WTC11 (cell line): ENCODE results near the gene STRADA. TPM values are rescaled to one million over a fixed set of nuclear protein-coding genes. Genes with fewer than 3 reads are reported as not detected.
A peak's percentile ranks its signal among the peaks of the same experiment; 100 is the strongest.

Experiments used
- ATAC-seq: fragments of 200-7000 bp; cut with Tn5 transposase; 2 replicates; pipeline ENCODE4 v1.10.0; 2021; ENCODE audit warnings: mild to moderate bottlenecking, moderate library complexity
- CTCF ChIA-PET: fragments of 300-600 bp; sonication (Branson Sonifier 250); formaldehyde crosslinking; loops from one replicate; lab custom pipeline; 2021; ENCODE audit warnings: antibody characterized with exemption; lab: Charles Lee
- POLR2A ChIA-PET: fragments of 350-600 bp; sonication (Branson Sonifier 250); formaldehyde crosslinking; loops from one replicate; lab custom pipeline; 2021; ENCODE audit warnings: antibody characterized with exemption; lab: Charles Lee
- DNase-seq: peaks from one replicate; pipeline ENCODE4 v3.0.0; 2021; ENCODE audit warnings: low spot score
- H3K27ac Mint-ChIP-seq: 2 replicates; pipeline ENCODE4 v1.8.0; 2021; ENCODE audit warnings: mixed read lengths
- H3K27me3 Mint-ChIP-seq: 2 replicates; pipeline ENCODE4 v1.8.0; 2021; ENCODE audit warnings: low read depth, mild to moderate bottlenecking, moderate library complexity, mixed read lengths
- H3K36me3 Mint-ChIP-seq: 2 replicates; pipeline ENCODE4 v1.8.0; 2021; ENCODE audit warnings: mixed read lengths
- H3K4me1 Mint-ChIP-seq: 2 replicates; pipeline ENCODE4 v1.8.0; 2022; ENCODE audit warnings: mixed read lengths
- H3K4me3 Mint-ChIP-seq: 2 replicates; pipeline ENCODE4 v1.8.0; 2021; ENCODE audit warnings: mild to moderate bottlenecking, moderate library complexity, mixed read lengths
- H3K9me3 Mint-ChIP-seq: 2 replicates; pipeline ENCODE4 v1.8.0; 2021; ENCODE audit warnings: mixed read lengths
- AFF4 ChIP-seq: sonication (generic); formaldehyde crosslinking; IDR thresholded peaks from 2 replicates; pipeline ENCODE4 v1.8.1; 2023; ENCODE audit warnings: mild to moderate bottlenecking, missing genetic modification reagents, borderline replicate concordance
- CBFB ChIP-seq: sonication (generic); formaldehyde crosslinking; IDR thresholded peaks from 2 replicates; pipeline ENCODE4 v1.8.1; 2022; ENCODE audit warnings: mild to moderate bottlenecking, low read depth, missing genetic modification reagents
- CREM ChIP-seq: sonication (generic); formaldehyde crosslinking; IDR thresholded peaks from 2 replicates; pipeline ENCODE4 v1.8.1; 2022; ENCODE audit warnings: mild to moderate bottlenecking, missing genetic modification reagents, moderate library complexity
- E2F1 ChIP-seq: sonication (generic); formaldehyde crosslinking; IDR thresholded peaks from 2 replicates; pipeline ENCODE4 v1.8.0; 2022; ENCODE audit warnings: mild to moderate bottlenecking, missing genetic modification reagents
- ELF4 ChIP-seq: sonication (generic); formaldehyde crosslinking; IDR thresholded peaks from 2 replicates; pipeline ENCODE4 v1.8.1; 2022; ENCODE audit warnings: low read depth, mild to moderate bottlenecking, moderate library complexity, missing genetic modification reagents
- ESRRA ChIP-seq: sonication (generic); formaldehyde crosslinking; IDR thresholded peaks from 2 replicates; pipeline ENCODE4 v1.8.1; 2022; ENCODE audit warnings: mild to moderate bottlenecking, missing genetic modification reagents, borderline replicate concordance
- ETV6 ChIP-seq: sonication (generic); formaldehyde crosslinking; IDR thresholded peaks from 2 replicates; pipeline ENCODE4 v1.8.1; 2022; ENCODE audit warnings: mild to moderate bottlenecking, missing genetic modification reagents
- GABPB1 ChIP-seq: sonication (generic); formaldehyde crosslinking; IDR thresholded peaks from 2 replicates; pipeline ENCODE4 v1.8.1; 2023; ENCODE audit warnings: mild to moderate bottlenecking, missing genetic modification reagents
- MXD4 ChIP-seq: fragments of 250-450 bp; sonication (Bioruptor Pico); IDR thresholded peaks from 2 replicates; pipeline ENCODE4 v1.8.0; 2021; ENCODE audit warnings: mild to moderate bottlenecking, moderate library complexity, borderline replicate concordance
- OVOL2 ChIP-seq: fragments of 250-450 bp; sonication (Bioruptor Pico); IDR thresholded peaks from 2 replicates; pipeline ENCODE4 v1.9.0; 2021; ENCODE audit warnings: mild to moderate bottlenecking, borderline replicate concordance
- USF1 ChIP-seq: sonication (generic); formaldehyde crosslinking; IDR thresholded peaks from 2 replicates; pipeline ENCODE4 v1.8.0; 2022; ENCODE audit warnings: mild to moderate bottlenecking, missing genetic modification reagents
- USF2 ChIP-seq: sonication (generic); formaldehyde crosslinking; IDR thresholded peaks from 2 replicates; pipeline ENCODE4 v1.8.1; 2023; ENCODE audit warnings: mild to moderate bottlenecking, missing genetic modification reagents, moderate library complexity
- ZNF512 ChIP-seq: sonication (generic); formaldehyde crosslinking; IDR thresholded peaks from 2 replicates; pipeline ENCODE4 v1.8.1; 2022; ENCODE audit warnings: missing genetic modification reagents, borderline replicate concordance
- ZSCAN18 ChIP-seq: fragments of 250-450 bp; sonication (Bioruptor Pico); IDR thresholded peaks from 2 replicates; pipeline ENCODE4 v2.1.2; 2022; ENCODE audit warnings: mild to moderate bottlenecking, moderate library complexity
- total RNA-seq: library from RNA; stranded (reverse); gene quantifications from 3 replicates; pipeline ENCODE4 v1.2.3, GENCODE V29; 2021

The STRADA gene
- total RNA-seq, 1 experiment from 2014 or later, result 36.6 TPM

- peak; percentile 93 for TF ChIP-seq USF1 (CRISPR knock-in tag)
- TF ChIP-seq ETV6 (CRISPR knock-in tag), result peak; percentile 83; the same call in 1 of the 2 replicates
- TF ChIP-seq E2F1, result no peak
- TF ChIP-seq ELF4, result no peak
- TF ChIP-seq ZNF512 (CRISPR knock-in tag), result no peak
- TF ChIP-seq, all 79 proteins: peak for 23
These were observed 31.9 kb upstream of the STRADA start, which contains the start of gene CCDC47 (continued) for GRCh38 chr17:63773272-63774140.

GRCh38 chr17:63772801-63773271, 31.2 kb upstream of the STRADA start:
- ATAC-seq (no peak), DNase-seq (no peak)
- Mint-ChIP-seq H3K4me1 (peaks cover 19% of the 10 kb centered on the region), H3K9me3 (no peaks in the 10 kb centered on the region), H3K27ac (peak overlapping the region; percentile 100), H3K27me3 (no peaks in the 10 kb centered on the region), H3K4me3 (peak overlapping the region; percentile 97), H3K36me3 (peaks cover 11% of the 10 kb centered on the region; the same call in 1 of the 2 replicates)
- POLR2A ChIA-PET, result interaction anchor here (1.0 to 1.6 kb wide), 7 partner anchors 8 to 72 kb away, joined by 3 to 12 read pairs (median 4); partner anchors contain the start of genes FTSJ3, LIMD2, PSMC5 and STRADA
- CTCF ChIA-PET, result interaction anchor here (0.6 to 1.7 kb wide), 8 partner anchors 11 to 444 kb away, joined by 3 to 8 read pairs (median 4); no protein-coding TSS in a partner anchor
- TF ChIP-seq ESRRA, result no peak
- TF ChIP-seq ZSCAN18 (CRISPR knock-in tag), result no peak
- no peak for TF ChIP-seq GABPB1 (CRISPR knock-in tag)
- no peak for TF ChIP-seq AFF4
- TF ChIP-seq CREM (CRISPR knock-in tag), result no peak
- TF ChIP-seq MXD4 (CRISPR knock-in tag), result no peak
- TF ChIP-seq OVOL2, result no peak
- TF ChIP-seq USF2 (CRISPR knock-in tag), result no peak
- TF ChIP-seq CBFB (CRISPR knock-in tag), result no peak
